ENCODE measurements around the gene ETAA1. TPM values are rescaled to one million over a fixed set of nuclear protein-coding genes. Genes with fewer than 3 reads are reported as not detected.
A peak's percentile ranks its signal among the peaks of the same experiment; 100 is the strongest.

ETAA1 gene
- total RNA-seq, 1 donor from 2014 or later = 19.1 TPM

DNA sequence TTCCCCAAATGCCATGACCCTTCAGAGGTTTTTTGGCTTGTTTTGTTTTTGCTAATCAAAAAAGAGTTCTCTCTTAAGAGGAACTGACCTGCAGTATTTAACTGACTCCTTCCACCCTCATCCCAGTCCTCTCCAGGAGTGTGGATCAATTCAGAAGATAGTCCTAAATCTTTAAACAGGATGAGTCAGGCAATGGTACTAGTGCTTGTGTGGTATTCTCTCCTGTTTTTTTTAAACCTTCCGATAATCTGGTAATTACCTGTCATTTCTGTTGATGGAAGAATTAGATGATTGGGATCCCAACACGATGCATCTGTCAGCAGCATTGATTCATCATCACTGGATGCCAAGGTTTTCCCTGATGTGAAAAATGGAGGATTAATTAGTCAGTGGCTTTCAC, 41.2 kb downstream of the ETAA1 start:
- no peak for DNase-seq

DNA sequence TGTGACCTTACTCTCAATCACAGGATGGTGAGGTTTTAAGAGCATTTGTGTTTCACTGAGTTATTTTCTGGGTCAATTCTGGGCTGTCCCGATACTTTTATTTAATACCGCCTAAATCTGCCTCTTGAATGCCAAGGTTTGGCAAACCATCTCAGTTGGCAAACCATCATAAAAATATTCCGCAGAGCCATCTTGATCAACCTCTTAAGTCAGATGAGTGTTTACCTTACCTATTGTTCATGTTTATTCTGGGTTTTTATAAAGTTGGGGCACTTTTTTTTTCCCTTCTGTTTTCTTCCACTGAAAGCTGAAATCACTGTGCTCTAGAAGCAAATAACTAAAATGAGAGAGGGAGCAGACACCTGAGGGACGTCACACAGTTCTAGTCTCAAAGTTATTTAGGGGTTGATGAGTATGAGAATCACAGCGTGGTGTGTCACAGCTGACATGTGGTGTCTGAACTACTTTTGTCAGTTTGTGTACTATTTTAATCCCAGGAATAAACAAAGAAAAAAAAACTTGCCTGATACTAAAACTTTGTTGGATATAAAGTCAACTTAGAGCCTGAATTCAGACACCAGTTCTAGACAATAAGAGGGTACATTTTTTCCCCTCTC, 48.6 kb downstream of the ETAA1 start:
- DNase-seq = no peak

DNA sequence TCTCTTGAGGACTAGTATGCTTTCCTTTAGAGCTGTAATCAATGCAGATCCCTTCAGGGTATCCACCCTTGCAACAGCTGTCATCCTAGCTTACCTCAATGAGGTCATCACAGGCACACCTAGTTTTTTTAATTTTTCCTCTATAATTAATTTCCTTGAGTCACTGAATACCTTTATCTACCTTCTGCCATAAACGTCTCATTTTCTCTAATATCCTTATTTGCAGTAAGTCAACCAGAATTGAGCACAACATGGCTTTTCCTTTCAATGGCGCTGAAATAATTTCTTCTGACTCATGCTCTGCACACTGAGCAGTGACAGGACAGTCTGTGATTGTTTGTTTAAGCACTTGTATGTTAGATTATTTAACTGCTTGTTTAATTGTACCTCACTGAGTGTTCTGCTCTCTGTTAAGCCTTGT, 49.4 kb downstream of the ETAA1 start:
- DNase-seq = peak; percentile 14

DNA sequence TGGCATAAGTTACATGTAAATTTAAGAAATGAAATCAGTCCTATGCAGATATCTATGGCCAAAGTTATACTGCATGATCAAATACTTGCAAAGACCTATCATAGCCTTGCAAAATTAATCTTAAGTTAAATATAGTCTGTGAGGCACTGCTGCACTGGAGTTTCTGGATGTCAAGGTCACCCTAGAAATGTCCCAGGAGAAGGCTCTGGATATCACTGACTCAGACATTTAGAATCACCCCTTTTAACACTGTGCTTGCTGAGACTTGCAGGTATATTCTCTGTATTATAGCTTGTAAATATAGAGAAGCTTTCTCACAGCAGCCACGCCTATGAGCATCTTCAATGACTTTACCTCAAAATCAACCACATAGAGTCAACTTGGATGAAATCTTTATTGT, 51.5 kb downstream of the ETAA1 start:
- DNase-seq = no peak

- DNase-seq = peak; percentile 80
These were observed 54.1 kb downstream of the ETAA1 start for GRCh38 chr2:67451086-67451832.

- no peak for DNase-seq
These were observed 56.2 kb downstream of the ETAA1 start for GRCh38 chr2:67453310-67453709.

- DNase-seq = no peak
These were observed 58.3 kb downstream of the ETAA1 start for GRCh38 chr2:67455219-67456142.

GRCh38 chr2:67456428-67456827, 59.3 kb downstream of the ETAA1 start:
- DNase-seq = no peak

DNA sequence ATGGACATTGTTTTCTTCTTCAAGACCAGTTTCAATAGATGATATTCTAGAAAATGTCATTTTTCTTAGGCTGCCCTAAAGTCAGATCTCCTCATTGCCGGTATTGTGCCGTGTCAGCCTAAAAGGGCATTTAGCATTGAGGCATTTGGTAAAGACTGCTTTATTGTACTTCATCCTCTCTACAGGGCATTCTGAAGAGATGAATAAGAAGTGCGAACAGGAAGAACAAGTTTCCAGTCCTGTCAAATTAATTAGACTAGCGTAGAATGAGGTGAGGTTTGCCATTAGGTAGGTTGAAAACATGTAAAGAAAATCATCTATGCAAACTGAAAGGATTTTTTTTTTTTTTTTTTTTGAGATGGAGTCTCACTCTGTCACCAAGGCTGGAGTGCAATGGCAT, 60.6 kb downstream of the ETAA1 start:
- DNase-seq = no peak

GRCh38 chr2:67459761-67460160, 62.6 kb downstream of the ETAA1 start:
- DNase-seq = no peak
